Activated CD8-positive, alpha-beta memory T cell treated with anti-CD3 and anti-CD28 coated beads for 4 hours (primary cell): ENCODE data around the gene APLN.

Experiments used
- DNase-seq, 2 donors: peaks; one replicate each; pipeline ENCODE4 v3.0.0-alpha.2; 2020; ENCODE audit warnings: low read depth in 2 of 2

APLN gene

DNA sequence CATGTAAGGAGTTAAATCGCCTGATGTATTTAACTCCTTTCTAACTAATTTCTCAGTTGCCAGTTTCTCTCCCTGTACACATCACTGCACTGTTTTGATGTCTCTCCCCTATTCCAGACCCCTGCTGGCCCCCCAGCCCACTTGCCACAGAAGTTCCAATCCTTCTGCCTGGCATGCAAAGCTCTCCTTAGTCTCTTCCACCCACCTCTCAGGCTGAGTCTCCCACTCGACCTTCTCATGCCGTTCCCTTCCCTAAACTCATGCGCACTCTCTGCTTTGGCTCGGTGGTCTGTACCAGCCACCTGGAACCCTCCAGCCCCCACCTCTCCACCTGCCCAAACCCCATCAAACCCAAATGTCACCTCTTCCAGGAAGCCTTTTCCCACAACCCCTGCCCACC, 56.9 kb downstream of the APLN start:
- no peak for DNase-seq

DNA sequence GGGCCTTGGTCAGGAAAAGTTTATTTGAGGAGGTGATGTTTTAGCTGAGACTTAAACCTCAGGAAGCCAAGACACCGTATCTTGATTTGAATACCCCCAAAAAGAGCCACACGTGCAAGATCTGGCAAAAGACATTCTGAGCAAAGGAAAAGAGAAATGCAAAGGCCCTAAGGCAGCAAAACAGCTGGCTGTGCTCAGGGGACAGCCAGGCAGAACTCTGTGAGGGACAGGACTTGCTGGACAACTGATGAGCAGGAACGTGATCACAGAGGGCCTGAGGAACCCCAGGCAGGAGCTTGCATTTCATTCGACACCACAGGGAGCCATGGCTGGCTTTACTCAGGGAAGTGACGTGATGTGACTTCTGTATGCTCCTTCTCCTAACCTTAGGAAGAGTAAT, 58.7 kb downstream of the APLN start:
- DNase-seq = no peak
